Measurements from ENCODE around the gene OLA1.

DNA sequence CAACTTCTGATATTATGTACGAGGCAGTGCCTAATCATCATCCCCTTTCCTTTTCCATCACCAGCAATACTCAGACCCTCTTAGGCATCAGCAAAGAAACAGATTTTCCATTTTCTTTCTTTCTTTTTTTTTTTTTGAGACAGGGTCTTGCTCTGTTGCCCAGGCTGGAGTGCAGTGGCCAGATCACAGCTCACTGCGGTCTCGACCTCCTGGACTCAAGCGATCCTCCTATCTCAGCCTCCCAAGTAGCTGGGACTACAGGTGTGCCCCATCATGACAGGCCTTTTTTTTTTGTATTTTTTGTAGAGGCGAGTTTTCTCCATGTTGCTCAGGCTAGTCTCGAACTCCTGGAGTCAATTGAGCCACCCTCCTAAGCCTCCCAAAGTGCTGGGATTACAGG, 5.9 kb upstream of the OLA1 start:
- TF ChIP-seq, protein P1, sequence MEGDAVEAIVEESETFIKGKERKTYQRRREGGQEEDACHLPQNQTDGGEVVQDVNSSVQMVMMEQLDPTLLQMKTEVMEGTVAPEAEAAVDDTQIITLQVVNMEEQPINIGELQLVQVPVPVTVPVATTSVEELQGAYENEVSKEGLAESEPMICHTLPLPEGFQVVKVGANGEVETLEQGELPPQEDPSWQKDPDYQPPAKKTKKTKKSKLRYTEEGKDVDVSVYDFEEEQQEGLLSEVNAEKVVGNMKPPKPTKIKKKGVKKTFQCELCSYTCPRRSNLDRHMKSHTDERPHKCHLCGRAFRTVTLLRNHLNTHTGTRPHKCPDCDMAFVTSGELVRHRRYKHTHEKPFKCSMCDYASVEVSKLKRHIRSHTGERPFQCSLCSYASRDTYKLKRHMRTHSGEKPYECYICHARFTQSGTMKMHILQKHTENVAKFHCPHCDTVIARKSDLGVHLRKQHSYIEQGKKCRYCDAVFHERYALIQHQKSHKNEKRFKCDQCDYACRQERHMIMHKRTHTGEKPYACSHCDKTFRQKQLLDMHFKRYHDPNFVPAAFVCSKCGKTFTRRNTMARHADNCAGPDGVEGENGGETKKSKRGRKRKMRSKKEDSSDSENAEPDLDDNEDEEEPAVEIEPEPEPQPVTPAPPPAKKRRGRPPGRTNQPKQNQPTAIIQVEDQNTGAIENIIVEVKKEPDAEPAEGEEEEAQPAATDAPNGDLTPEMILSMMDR (IDR thresholded peaks at IDR 0.05) = no peak
- TF ChIP-seq EZH2 (IDR thresholded peaks at IDR 0.05; ENCODE audit: borderline replicate concordance, insufficient read depth, low read depth, low read length, poor library complexity, severe bottlenecking) = no peak

Data from B cell (primary cell).